Keratinocyte (primary cell): ENCODE data around the gene OR5P2. TPM values are rescaled to one million over a fixed set of nuclear protein-coding genes. Genes with fewer than 3 reads are reported as not detected.

Experiments
- DNase-seq: peaks from one replicate; pipeline ENCODE4 v3.0.0-alpha.2; 2011; ENCODE audit warnings: low read depth, missing footprints, low spot score
- FAIRE-seq: peaks from 2 replicates; lab custom pipeline; 2011; peaks lifted over from hg19 to GRCh38; lab: Jason Lieb, UNC
- H2AFZ ChIP-seq: 2 replicates; pipeline ENCODE4 v1.6.0; 2012; ENCODE audit warnings: low read length, control low read depth, inconsistent platforms; ENCODE audit not compliant: control insufficient read depth
- H3K27ac ChIP-seq: 2 replicates; pipeline ENCODE4 v1.5.1; 2011; ENCODE audit warnings: low read length; ENCODE audit not compliant: control insufficient read depth, insufficient read depth
- H3K27me3 ChIP-seq: 3 replicates; pipeline ENCODE4 v1.6.0; 2011; ENCODE audit warnings: low read length; ENCODE audit not compliant: control insufficient read depth, insufficient read depth; ENCODE audit errors: extremely low read depth
- H3K36me3 ChIP-seq, 2 experiments: 2 replicates in 1 of 2; 3 replicates in 1 of 2; pipeline ENCODE4 v1.5.1; 2011; ENCODE audit warnings: low read length in 2 of 2, mild to moderate bottlenecking in 1 of 2; ENCODE audit not compliant: control insufficient read depth in 2 of 2, insufficient read depth in 2 of 2; ENCODE audit errors: extremely low read depth in 1 of 2
- H3K4me1 ChIP-seq: 3 replicates; pipeline ENCODE4 v1.5.1; 2011; ENCODE audit warnings: low read length; ENCODE audit not compliant: control insufficient read depth, insufficient read depth; ENCODE audit errors: extremely low read depth
- H3K4me2 ChIP-seq: 3 replicates; pipeline ENCODE4 v1.6.0; 2011; ENCODE audit warnings: low read depth, low read length; ENCODE audit not compliant: control insufficient read depth, insufficient read depth; ENCODE audit errors: extremely low read depth
- H3K4me3 ChIP-seq, 3 experiments: fragments of 200-600 bp in 1 of 3; sonication (generic) in 1 of 3; 2 replicates in 2 of 3; 3 replicates in 1 of 3; pipeline ENCODE4 v1.5.1; 2011 to 2016; ENCODE audit warnings: low read length in 3 of 3, mild to moderate bottlenecking in 3 of 3, control low read depth in 2 of 3, inconsistent platforms in 1 of 3, low read depth in 1 of 3, mixed read lengths in 1 of 3, mixed run types in 1 of 3, moderate library complexity in 1 of 3; ENCODE audit not compliant: control insufficient read depth in 2 of 3, insufficient read depth in 2 of 3; ENCODE audit errors: extremely low read depth in 1 of 3
- H3K79me2 ChIP-seq: 2 replicates; pipeline ENCODE4 v1.6.0; 2012; ENCODE audit warnings: low read length; ENCODE audit not compliant: control insufficient read depth, insufficient read depth
- H3K9ac ChIP-seq: 3 replicates; pipeline ENCODE4 v1.6.0; 2011; ENCODE audit warnings: low read length; ENCODE audit not compliant: control insufficient read depth, insufficient read depth; ENCODE audit errors: extremely low read depth
- H3K9me1 ChIP-seq: 3 replicates; pipeline ENCODE4 v1.6.0; 2011; ENCODE audit warnings: low read length; ENCODE audit not compliant: control insufficient read depth, insufficient read depth; ENCODE audit errors: extremely low read depth
- H3K9me3 ChIP-seq: 2 replicates; pipeline ENCODE4 v1.5.1; 2012; ENCODE audit warnings: low read depth, low read length; ENCODE audit not compliant: control insufficient read depth
- H4K20me1 ChIP-seq: 3 replicates; pipeline ENCODE4 v1.6.0; 2011; ENCODE audit warnings: low read length; ENCODE audit not compliant: control insufficient read depth, insufficient read depth; ENCODE audit errors: extremely low read depth
- CTCF ChIP-seq, 3 experiments: IDR thresholded peaks in 1 of 3; conservative IDR thresholded peaks in 1 of 3; optimal IDR thresholded peaks in 1 of 3; 2 replicates in 2 of 3; 3 replicates in 1 of 3; pipeline versions ENCODE3 to v1.5.1; 2011; ENCODE audit warnings: low read length in 3 of 3, mild to moderate bottlenecking in 3 of 3, moderate library complexity in 2 of 3, control low read depth in 1 of 3, inconsistent platforms in 1 of 3; ENCODE audit not compliant: insufficient read depth in 2 of 3; ENCODE audit errors: extremely low read depth in 1 of 3
- EZH2 ChIP-seq: IDR thresholded peaks from one replicate; pipeline ENCODE4 v1.6.1; 2012; ENCODE audit warnings: inconsistent platforms, mild to moderate bottlenecking, low read length, moderate library complexity
- dilution Hi-C: fragments of 300-500 bp; cut with MboI; formaldehyde crosslinking; loops from one replicate; pipeline ENCODE4 v1.7.0; 2020; ENCODE audit warnings: low sequenced_read_pairs; ENCODE audit not compliant: extremely low pct_ligation_motif_present
- polyA plus RNA-seq, 5 experiments: library from polyadenylated mRNA; depleted of rRNA in 3 of 5; stranded (reverse) in 3 of 5; stranded (forward) in 1 of 5; unstranded in 1 of 5; fragments of >200 nt; gene quantifications; 1 replicate in 1 of 5; 2 replicates in 3 of 5; 3 replicates in 1 of 5; pipeline versions ENCODE4 v1.2.1 to v1.2.3, GENCODE V29; 2011 to 2012; ENCODE audit warnings: missing spikeins in 2 of 5, low read depth in 1 of 5, low replicate concordance in 1 of 5

Gene OR5P2
- polyA plus RNA-seq, 1 donor (not counting 4 experiments of a cell fraction or from before 2014, with no cell fraction given), result 0.25 TPM

- H4K20me1 ChIP-seq, result no peaks in the 10 kb centered on the region
- H3K4me1 ChIP-seq, result no peaks in the 10 kb centered on the region
- no peak overlapping the region for H3K4me2 ChIP-seq
- TF ChIP-seq EZH2 (no peak), CTCF (optimal IDR thresholded peaks at IDR 0.05 in 1 of 3, IDR thresholded peaks at IDR 0.05 in 1 of 3, conservative IDR thresholded peaks at IDR 0.05 in 1 of 3; ENCODE audit: extremely low read depth in 1 of 3, insufficient read depth in 2 of 3, low read length in 3 of 3) (no peak)
- H3K79me2 ChIP-seq, result no peaks in the 10 kb centered on the region
- FAIRE-seq (no peak), DNase-seq (no peak)
- no peaks in the 10 kb centered on the region for H3K36me3 ChIP-seq
- H3K27ac ChIP-seq, result no peak overlapping the region
- H3K9ac ChIP-seq, result no peak overlapping the region
- dilution Hi-C loops, result no loop called here
- no peaks in the 10 kb centered on the region for H3K27me3 ChIP-seq
- H2AFZ ChIP-seq, result no peak overlapping the region
- H3K9me3 ChIP-seq, result no peaks in the 10 kb centered on the region
- no peaks in the 10 kb centered on the region for H3K9me1 ChIP-seq
- H3K4me3 ChIP-seq, result no peak overlapping the region
Measured at GRCh38 chr11:7844986-7845385, 48.2 kb upstream of the OR5P2 start.

- FAIRE-seq (no peak), DNase-seq (no peak)
- Histone ChIP-seq H3K4me2 (no peak overlapping the region), H3K27ac (no peak overlapping the region), H3K27me3 (no peaks in the 10 kb centered on the region), H4K20me1 (no peaks in the 10 kb centered on the region), H3K9me3 (no peaks in the 10 kb centered on the region), H3K36me3 (no peaks in the 10 kb centered on the region), H3K4me3 (no peak overlapping the region), H3K9ac (no peak overlapping the region), H2AFZ (no peak overlapping the region), H3K9me1 (no peaks in the 10 kb centered on the region), H3K4me1 (no peaks in the 10 kb centered on the region), H3K79me2 (no peaks in the 10 kb centered on the region)
- dilution Hi-C loops, result no loop called here
- TF ChIP-seq EZH2, result no peak
- TF ChIP-seq CTCF (optimal IDR thresholded peaks at IDR 0.05 in 1 of 3, IDR thresholded peaks at IDR 0.05 in 1 of 3, conservative IDR thresholded peaks at IDR 0.05 in 1 of 3; ENCODE audit: extremely low read depth in 1 of 3, insufficient read depth in 2 of 3, low read length in 3 of 3), result no peak
Measured at GRCh38 chr11:7844521-7844920, 47.8 kb upstream of the OR5P2 start.
